NCI-H748 (cell line): ENCODE results near the gene ABHD2.
"Not testable (repeated sequence)": the region's sequence is repeated elsewhere in the genome, so short reads cannot be mapped to it uniquely, and the experiment has no call there.

Source experiments
- DNase-seq: peaks from one replicate; lab custom pipeline; 2025; ENCODE audit not compliant: unreplicated experiment; lab: John Stamatoyannopoulos, UW

The ABHD2 gene

DNA sequence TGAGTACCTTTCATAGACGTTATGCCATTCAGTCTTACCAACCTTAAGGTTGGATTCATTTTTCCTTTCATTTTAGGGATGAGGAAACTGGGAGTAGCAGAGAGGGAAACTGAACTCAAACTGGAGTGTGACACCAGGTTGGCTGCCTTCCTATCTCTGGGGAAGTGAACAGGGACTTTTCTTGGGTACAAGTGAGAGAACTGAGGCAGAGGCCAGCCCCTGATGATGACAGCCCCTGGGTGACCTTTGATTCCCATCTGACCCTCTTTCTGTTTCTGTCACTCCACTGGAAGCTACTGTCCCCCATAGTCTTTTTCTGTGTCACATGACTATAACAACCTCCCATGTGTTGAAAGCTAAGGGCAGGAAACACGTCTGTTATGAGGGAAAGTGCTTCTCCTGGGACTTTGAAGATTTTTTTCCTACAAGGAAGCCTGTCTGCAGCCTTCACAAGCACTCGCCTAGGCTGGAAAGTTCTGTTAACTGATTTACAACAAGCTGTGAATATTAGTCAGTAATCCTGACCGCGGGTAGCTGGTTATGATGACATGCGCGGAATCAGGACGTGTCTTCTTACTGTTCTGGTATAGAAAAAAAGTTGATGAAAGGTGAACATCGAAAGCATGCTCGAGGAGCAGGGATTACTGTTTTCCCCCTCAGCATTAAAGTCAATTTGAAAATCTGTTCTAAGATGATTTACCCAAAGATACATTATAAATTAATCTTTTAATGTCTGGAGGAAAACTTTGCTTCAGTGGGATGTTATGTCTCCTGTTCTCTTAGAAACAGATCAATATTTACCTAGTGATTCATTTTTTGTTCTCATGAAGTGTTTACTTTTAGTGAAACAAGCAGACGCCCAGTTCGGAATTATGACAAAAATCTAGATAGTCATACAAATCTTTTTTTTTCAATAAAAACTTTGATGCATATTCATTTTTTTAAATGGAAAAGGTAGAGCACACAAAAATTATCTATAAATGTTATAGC is 31.5 kb downstream of the ABHD2 start:
- peak; percentile 53 for DNase-seq

DNA sequence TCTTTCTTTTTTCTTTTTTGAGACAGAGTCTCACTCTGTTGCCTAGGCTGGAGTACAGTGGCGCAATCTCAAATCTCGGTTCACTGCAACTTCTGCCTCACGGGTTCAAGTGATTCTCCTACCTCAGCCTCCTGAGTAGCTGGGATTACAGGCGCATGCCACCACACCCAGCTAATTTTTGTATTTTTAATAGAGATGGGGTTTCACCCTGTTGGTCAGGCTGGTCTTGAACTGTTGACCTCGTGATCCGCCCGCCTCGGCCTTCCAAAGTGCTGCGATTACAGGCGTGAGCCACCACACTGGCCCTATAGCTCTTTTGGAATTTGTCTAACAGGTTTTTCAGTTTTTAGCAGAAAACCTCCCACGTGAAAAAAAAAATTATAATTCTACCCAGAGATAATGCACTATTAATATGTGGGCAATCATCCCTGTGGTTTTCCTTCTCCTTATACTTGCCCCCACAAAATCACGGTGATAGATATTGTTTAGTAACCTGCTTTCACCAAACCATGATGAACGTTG is 32.3 kb downstream of the ABHD2 start:
- DNase-seq, result not testable (repeated sequence)

DNA sequence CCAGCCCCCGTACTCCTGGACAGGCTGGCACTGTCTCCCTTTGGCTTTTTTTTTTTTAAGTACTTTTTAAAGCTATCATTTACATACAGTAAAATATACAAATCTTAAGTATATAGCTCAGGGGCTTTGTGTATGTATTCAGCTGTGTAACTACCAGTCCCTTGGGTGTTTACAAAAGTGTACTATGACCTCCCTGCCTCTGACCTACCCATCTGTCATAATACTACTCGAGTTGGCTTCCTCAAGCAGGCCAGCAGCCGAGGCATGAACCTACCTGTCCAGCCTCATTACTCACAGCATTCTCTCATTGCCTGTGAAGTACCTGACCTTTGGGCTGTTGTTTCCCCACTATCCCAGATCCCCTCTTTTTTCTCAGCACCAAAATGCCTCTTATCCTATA is 33.2 kb downstream of the ABHD2 start:
- peak; percentile 72 for DNase-seq

DNA sequence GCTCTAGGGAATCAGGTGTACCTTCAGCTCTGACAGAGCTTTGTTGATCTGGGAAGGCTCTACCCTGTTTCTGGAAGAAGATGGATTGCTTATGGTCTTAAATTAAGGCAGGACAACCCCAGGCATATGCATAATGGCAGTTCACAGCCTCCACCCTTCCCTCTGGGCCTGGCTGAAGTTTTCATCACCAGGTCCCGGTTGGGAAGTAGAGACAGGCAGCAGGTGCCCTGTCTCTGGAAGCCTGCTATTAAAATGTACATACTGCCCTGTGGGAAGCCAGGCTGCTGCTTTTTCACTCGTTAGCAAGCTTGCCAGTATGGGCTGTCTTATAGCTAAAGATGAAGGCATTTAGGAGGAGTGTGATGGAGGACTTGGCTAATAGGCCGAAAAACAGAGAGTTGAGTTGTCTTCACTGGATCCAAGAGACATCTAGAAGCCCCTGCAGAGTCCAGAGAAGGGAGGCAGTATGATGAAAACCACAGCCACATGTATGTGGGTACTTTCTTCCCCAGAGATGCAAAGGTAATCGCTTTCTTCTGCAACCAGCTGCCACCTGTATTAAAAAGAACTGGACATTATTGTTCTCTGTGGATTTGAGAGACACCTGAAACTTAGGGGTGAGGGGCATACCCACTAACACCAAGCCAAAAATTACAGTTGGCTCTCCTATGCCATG is 34.4 kb downstream of the ABHD2 start:
- no peak for DNase-seq

DNA sequence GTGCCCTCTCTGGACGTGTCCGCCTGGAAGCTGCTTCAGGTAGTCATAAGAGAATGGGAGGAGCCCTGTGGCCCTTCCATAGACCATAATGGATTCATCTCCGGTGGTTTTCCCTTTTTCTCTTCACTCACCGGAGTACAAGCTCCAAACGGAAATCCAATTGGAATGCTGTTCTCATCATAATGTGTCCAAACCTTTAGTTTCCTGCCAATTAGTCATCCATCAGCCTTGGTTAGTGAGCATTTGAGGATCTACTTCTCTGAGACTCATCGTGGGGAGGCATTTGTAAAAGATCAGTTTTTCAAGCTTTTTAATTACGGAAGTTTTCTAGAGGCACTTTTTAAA is 34.9 kb downstream of the ABHD2 start:
- DNase-seq, result no peak

DNA sequence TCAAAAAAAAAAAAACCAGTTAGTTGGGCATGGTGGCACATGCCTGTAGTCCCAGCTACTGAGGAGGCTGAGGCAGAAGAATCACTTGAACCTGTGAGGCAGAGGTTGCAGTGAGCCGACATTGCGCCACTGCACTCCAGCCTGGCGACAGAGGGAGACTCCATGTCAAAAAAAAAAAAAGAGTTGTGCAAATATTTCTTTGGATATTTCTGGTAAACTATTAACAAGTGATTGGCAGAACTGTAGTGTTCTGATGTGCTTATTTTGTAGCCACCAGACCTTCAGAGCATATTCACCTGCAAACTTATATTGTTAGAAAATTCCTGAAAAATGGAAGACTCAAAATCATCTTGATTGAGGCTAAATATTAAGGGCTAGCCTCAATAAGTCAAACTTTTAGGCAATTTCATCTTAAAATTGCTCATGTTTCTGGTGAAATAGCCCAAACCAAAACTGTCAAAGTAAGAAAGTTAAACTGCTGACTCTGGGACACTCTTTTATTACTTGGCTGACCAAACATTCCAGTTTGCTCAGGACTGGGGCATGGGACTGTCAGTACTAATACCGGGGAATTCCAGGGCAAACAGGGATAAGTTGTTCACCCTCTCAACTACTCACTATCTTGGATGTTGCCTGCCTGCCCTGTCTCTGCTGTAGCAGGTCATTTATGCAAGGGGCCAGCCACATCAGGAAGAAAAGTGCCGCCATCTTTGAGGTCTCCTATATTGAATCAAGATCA is 37.0 kb downstream of the ABHD2 start:
- no peak for DNase-seq

DNA sequence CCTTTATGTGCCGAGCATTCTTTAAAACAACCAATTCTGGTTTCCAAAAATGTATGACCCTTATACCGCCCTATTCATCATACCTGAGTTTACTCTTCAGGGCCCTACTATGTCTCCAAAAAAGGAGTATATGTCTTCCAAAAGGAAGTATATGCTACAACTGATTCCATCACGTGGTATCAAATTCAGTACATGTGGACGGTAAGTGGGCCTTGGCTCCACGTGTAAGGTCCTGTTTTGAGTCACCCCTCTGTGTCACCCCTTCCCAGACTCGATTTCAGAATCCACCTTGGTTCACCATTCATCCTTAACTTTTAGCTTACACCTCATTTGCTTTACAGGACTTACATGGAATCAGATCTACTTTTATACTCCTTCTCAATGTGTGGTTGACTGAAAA is 37.8 kb downstream of the ABHD2 start:
- DNase-seq, result no peak

DNA sequence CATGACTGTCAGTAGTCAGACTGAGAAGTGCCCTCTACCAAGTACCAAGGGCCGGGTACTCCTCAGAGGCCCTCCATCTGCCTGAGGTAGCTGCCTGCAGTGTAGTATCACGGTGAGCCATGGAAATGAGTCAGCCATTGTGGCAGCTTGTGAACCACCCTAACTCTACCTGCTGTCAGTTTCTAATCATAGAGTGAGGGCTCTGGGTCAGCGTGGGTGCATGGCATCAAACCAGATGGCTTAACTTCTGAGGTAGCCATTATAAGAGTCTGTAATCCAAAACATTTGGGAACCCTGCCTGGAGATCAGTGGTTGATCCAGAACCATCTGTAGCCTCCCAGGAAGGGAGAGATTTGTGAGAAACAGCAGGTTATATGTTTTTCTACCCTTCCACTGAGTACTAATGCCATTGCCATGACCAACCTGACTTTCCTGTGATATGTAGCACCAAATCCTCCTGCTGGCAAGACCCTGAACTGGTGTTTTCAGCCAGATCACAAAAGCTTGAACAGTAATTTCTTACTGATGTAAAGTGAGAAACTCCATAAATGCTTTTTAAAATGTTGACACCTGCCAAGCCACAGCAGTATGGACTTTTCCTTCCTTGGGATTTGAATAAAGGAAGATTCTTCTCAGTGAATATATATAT is 38.9 kb downstream of the ABHD2 start:
- no peak for DNase-seq

DNA sequence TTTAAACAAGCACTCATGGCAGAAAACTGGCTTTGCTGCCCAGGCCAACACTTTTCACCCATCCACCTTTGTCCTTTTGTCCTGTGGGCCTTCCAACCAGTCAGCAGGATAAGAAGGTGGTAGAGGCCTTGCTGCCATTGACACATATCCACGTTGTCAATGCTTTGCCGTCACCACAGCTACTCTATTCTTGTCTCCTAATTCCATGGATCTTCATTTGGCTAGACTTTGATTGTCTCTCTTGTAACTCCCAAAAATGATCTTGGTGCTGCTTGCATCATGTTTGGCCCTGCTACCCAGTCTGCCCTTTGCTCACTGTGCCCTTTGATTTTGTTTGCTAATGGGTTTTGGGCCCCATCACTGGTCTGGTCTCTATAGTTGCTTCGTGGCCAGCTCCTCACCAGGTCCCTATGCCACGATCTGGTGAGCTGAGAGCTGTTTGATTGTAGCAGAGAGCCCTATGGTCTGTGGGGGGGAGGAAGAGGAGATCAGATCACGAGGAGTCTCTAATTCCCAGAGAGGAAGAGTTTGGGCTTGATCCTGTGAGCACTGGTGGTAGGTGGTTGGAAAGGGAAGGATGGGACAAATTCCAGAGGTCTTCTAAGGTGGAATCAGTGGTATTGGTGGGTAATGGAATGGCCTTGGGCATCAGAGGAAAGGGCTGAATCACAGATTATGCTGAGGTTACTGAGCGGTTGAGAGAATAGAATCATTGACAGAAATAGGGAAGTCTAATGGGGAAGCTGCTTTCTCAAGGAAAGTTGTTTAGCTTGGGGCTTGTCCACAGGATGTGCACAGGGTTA is 40.3 kb downstream of the ABHD2 start:
- no peak for DNase-seq

DNA sequence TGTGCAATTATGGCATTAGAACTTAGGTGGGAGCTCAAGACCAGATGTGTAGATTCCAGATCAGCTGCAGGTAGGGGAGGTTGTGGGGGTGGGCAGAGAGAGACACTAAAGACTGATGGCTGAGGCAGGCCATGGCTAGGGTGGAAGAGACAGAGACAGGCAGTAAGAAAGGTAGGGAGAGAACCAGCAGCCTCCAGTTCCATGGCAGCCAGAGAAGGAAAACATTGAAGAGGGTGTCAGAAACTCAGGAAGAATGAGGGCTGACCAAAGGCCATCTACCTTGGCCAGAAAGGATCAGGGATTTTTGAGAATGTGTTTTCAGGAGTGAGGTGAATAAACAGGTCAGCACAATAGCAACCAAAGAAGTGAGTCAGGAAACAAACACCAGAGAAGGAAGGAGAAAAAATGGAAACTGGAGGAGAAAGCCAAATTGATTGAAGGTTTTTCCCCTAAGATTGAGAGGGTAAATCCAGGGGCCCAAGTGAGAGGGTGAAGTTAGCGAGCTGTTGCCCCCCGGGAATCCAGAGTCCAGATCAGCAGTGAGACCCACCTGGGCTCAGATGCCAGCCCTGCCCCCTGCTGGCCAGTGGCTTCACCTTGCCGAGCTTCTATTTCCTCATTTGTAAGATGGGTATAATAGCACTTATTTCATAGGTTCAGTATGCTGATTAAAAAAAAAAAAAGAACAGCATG is 41.0 kb downstream of the ABHD2 start:
- DNase-seq, result peak; percentile 56

DNA sequence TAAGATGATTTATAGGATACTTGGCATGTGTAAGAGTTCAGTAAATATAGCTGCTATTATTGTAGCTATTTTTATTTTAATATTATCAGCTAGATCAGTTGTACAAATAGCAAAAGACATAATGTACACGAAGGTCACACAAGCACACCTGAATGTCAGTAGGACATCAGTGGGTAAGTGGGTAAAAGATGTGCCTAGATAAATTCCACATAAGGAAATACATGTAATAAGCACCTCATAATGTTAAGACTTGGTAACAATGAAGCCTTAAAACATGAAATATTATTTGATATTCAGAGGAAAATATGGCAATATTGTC is 41.5 kb downstream of the ABHD2 start:
- no peak for DNase-seq

DNA sequence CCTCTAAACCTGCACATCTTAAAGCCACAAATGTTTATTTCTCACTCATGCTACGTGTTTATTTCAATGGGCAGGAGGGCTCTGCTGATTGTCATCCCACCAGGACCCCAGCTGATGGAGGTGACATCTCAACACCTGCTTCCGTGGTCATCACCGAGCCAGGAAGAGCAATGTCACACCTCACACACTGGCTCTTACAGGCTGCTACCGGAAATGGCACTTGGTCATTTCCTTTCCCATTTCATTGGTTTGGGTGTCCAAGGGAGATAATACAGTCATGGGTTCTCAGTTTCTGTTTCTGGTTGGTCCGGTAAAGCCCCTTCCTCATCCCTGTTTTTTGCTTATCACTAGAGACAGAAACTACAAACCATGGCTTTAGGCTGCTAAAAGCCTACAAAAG is 41.9 kb downstream of the ABHD2 start:
- no peak for DNase-seq

DNA sequence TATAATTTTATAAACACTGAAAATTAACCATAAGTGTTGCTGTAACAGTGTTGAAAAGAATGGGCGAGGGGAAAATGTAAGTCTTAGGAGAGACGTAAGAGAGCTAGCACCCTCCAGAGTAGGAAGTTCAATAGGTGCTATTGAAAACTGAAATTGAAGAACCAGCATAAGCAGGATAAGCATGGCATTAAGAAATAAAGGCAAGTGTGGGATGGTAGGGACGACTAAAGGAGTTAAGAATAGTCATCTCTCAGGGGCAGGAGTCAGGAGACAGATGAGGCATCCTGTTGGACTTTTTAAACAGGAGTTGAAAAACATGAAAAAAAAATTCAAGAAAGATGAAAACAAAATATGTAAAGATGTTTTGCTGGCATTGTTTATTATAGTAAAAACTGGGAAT is 43.5 kb downstream of the ABHD2 start:
- DNase-seq, result no peak

DNA sequence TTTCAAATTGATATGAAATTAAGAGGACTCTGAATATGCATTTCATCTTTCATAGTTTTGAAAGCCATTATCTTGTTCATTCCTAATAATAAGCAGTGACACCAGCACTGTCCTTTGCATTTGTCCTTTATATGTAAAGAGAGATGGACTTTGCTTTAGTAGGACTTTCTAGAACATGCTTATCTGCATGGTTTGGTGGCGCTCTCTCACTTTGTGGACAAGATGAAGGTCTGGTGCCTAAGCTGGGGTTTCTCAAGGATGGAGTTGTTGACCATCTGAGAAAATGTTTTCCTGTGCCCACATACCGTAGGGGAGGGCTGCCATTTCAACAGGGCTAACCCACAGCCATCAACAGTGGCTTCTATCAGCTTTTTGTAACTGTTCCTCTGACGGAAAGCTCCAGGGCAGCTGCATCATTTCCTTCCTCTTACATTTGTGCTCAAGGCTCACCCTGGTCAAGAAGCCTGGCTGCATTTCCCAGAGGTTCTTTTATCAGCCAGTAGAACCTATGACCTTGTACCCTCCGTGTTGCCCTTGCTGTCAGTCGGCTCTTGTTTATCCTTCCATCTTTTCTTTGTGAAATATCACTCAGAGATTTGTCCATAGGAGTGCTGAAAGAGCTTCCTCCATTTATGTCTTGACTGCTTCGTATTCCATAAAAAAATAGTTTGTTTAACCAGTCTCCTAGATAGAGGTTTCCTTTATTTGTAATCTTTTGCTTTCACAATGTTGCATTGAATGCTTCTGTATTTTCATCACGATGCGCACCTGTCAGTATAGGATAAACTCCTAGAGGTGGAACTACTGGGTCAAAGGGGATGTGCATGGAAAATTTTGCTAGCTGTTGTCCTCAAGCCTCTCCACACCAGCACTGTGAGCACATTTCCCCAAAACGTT is 44.6 kb downstream of the ABHD2 start:
- peak; percentile 24 for DNase-seq

DNA sequence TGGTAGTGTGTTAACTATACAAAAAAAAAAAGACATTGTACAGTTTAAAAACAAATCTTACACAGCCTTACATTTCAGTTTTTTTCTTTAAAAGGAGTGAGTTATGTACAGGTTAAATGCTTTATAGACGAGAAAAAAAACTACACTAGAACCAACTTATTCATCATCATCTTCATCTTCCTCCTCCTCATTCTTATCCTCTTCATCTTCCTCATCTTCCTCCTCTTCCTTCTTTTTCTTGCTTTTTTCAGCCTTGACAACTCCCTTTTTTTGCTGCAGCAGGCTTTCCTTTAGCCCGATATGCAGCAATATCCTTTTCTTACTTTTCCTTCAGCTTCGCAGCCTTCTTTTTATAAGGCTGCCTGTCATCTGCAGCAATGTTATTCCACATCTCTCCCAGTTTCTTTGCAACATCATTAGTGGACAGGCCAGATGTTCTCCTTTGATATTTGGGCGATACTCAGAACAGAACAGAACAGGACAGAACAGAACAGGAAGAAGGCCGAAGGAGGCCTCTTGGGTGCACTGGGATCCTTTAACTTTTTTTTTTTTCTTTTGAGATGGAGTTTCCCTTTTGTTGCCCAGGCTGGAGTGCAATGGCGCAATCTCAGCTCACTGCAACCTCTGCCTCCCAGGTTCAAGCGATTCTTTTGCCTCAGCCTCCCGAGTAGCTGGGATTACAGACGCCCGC is 47.3 kb downstream of the ABHD2 start:
- not testable (repeated sequence) for DNase-seq

DNA sequence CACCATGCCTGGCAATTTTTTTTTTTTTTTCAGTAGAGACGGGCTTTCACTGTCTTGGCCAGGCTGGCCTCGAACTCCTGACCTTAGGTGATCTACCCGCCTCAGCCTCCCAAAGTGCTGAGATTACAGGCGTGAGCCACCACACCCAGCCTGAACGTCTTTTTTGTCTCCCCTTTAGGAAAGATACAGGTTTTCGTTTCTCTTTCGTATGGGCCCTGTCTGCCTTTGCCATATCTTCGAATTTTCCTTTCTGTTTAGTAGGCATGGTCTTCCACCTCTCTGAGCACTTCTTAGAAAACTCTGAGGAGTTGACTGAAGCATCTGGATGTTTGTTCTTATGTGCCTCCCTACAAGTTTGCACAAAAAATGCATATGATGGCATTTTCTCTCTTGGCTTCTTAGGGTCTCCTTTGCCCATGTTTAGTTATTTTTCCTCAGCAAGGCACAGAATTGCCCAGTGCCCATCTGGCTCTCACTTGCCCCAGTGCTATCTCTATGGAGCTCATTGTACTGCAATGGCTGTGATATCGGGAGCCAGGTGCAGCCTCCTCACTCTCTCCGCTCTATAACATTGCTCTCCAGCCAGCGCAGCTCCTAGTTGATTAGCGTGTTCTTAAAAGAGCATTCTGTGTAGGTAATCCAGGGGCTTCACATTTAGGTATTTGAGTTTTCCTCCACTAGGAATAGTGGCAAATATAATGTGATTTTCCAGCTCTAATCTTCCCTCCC is 48.0 kb downstream of the ABHD2 start:
- DNase-seq, result no peak
